Stimulated activated naive CD4-positive, alpha-beta T cell (primary cell): ENCODE measurements around the gene TADA2B.
"Not testable (repeated sequence)": the region's sequence is repeated elsewhere in the genome, so short reads cannot be mapped to it uniquely, and the experiment has no call there.

Experiments used
- DNase-seq, 6 experiments: peaks; one replicate each; lab custom pipeline; 2025; lab: John Stamatoyannopoulos, UW

TADA2B gene

DNA sequence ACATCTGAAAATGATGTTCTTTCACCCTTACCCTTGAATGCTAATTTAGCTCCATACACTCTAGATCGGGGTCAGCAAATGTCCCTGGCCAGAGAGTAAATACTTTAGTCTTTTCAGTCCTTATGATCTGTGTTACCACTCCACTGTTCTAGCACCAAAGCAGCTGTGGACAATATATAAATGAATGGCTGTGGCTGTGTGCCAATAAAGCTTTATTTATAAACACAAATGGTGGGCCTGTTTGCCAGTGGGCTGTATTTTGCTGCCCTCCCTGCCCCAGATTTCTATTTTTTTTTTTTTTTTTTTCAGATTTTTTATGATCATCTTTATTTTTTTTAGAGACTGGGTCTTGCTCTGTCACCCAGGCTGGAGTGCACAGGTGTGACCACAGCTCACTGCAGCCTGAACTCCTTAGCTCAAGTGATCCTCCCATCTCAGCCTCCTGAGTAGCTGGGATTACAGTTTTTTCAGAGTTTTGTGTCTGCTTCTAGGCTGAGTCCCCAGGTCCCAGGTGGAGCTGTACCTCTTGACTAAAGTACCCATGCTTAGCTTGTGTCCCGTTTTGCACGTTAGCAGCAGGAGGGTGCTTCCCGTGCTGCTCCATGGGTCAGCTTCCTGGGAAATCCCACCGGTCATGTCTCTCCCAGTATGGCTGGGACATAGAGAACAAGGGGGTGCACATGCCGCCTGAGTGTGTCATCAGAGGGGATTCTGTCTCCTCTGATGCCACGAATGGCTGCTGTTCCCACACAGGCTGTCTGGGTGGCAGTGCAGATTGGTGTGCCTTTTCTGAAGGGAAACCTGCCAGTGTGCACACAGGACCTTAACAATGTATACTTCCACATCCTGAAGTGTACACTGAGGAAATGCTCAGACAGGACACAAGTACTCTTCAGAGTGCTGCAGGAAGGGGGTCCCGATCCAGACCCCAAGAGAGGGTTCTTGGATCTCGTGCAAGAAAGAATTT is 40.7 kb downstream of the TADA2B start:
- no peak for DNase-seq

DNA sequence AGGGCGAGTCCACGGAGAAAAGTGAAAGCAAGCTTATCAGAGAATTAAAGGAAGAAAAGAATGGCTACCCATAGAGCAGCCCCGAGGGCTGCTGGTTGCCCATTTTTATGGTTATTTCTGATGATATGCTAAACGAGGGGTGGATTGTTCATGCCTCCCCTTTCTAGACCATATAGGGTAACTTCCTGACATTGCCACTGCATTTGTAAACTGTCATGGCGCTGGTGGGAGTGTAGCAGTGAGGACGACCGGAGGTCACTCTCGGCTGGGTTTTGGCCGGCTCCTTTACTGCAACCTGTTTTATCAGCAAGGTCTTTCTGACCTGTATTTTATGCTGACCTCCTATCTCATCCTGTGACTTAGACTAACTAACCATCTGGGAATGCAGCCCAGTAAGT is 41.4 kb downstream of the TADA2B start:
- DNase-seq, result not testable (repeated sequence)

DNA sequence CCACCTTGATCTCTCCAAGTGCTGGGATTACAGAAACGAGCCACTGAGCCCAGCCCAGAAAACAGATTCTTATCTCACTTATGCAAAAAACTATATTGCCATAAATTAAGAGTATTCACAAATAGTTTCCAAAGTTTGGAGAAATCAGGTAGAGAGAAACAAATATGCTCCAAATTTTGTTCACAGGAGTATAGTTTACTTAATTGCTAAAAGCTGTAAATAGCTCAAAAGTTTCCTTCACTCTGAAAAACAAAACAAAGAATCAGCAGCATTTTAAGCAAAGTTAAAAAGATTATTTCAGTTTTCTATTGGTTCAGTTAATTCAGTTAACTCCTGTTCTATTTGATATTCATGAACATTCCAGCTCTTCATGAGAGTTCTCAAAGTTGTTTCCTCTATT is 43.2 kb downstream of the TADA2B start:
- DNase-seq, result no peak

DNA sequence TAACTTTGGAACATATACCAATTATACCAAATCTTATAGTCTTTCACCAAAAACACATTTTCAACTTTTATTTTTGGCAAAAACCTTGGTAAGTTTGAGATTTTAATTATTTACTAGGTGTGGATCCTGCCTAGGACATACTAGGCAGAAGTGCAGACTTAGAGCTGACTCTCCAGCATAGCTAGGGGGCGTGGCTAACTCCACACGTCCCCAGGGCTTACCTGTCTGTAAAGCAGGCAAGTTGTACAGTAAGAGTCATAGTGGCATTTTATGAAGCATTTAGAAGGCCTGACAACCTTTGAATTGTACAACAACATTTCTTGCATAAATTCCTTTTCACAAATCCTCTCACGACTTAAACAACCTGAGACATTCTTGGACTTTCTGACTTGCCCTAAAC is 43.9 kb downstream of the TADA2B start:
- no peak for DNase-seq

DNA sequence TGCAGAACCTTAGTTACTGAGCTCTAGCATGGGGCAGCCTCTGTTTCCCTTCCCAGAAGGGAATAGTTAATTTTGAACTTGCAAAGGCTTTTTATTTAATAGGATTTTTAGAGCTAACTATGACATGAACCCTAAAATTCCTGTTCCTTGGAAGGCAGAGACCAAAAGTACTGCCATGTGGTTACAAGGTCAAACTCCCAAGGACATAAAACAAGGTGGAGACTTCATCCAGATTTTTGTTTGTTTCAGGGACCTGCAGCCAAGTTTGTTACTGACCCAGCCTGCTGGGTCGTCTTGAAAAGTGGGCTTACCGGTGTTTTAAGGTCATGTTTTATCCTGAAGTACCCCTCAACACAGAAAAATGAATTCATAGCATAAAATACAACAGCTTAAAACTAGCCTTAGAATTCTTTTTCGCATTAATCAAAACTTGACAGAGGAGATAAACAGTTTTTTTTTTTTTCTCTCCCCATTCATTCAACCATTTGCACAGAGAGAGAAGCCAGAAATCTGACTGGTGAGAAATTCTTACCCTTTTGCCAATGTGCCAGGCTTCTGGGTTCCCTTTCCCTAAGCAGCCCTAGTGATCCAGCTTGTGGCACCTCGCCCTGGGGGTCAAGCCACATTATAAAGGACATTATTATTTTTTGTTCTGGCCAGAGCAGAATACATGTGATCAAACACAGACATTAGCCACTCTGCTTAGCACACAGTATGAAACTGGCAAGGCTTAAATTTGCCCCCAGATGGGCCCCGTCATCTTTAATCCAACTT is 46.2 kb downstream of the TADA2B start:
- no peak for DNase-seq

DNA sequence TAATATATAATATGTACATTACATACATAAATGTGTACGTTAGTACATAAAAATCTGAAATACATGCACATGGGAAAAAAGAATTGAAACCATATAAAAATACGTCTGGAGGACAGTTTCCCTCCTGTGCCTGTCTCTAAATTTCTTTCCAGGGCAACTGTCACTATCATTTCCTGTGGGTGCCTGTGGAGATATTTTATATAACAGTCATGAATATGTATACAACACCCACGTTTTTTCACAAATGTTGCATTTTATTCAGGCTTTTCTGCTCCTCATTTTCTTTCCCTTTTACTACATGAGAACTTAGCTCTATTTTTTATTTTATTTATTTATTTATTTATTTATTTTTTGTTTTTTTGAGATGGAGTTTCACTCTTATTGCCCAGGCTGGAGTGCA is 48.9 kb downstream of the TADA2B start:
- no peak for DNase-seq

DNA sequence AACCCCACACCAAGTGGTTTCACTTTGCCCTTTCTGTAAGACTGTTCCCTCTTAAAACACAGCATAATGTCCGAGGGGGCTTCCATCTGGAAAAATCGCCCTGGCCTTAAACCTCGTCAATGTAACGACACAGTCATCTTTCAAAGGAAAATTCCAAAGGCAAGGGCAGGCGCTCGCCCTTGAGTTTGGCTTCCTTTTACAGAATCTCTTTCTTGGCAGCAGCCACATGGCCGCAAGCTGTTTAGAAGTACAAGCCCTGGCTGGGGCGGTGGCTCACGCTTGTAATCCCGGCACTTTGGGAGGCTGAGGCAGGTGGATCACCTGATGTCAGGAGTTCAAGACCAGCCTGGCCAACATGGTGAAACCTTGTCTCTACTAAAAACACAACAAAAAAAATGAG is 51.7 kb downstream of the TADA2B start:
- DNase-seq, result no peak

DNA sequence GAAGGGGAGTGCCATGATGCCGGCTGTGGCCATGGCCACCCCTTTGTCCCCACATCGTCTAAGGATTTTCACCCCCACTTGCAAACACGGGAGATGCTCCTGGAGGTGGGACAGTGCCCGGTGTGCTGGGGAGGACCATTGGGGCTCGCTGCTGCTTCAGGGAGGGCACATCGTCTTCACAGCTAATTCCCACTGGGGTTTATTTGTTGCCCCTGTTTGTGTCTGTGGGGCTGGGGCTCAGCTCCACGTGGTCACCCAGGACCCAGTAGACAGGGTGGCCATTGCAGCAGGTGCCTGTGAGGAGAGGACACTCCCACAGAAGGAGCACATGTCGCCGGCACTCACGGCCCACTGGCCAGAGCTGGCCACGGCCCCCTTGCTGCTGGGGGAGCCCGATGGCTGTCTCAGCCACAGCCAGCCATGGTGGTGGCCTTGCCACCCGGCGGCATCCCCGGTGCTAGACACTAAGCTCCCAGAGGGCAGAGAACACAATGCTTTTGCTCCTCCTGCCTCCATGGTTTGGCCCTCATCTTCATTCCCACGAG is 52.5 kb downstream of the TADA2B start:
- no peak for DNase-seq

DNA sequence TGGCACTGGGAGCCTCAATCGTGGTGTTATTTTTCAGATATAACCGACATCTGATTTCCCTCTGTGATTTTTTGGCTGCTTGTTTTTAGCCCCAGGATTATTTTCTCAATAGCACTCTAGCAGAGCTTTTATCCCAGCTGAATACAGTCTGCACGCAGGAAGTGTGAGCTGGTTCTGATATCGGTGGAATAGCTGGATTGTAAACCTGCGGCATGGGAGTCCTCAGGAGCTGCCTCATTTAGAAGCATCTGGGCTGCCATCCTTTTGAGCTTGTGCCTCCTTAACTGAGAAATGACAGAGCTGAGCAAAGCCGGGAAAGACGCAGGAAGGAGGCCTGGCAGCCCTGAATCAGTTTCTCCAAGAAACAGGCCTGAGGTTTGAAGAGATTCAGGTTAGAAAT is 53.1 kb downstream of the TADA2B start:
- DNase-seq, result no peak

DNA sequence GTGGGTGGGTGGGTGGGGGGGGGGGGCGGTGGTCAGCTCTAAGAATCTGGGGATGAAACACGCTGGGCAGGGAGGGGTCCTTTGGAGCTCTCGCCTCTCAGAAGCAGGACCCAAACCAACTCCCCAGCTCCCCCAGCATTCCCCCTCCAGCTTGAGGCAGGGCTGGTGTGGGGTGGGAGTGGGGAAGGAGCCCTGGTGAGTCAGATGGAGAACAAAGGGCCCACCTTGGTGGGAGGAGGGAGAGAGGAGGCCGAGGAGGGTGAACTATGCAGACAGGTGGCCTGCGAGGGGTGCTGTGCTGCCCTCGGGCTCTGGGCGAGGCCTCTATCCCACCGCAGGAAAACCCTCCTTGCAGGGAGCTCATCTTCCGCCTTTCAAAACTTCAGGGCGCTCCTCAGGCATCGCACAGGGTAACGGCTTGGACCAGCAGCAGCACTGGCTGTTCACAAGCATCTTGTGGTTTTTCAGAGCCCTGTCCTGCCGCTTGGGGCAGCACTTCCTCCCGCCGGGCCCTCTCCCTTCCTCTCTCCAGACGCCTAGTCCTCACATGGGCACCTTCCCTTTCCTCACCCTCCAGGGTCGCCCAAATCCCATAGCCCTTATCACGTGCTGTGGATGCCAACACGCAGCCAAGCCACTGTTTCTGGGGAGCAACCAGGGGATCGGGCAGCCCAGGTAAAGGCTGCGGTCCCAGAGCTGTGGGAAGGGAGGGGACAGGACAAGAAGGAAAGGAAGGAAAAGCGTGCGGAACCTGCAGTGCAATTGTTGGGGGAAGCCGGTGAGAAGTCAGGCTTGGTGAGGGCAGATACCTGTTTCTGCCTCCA is 58.7 kb downstream of the TADA2B start:
- DNase-seq, result peak in 5 of 6 experiments; percentile 10 to 42 (median 21)

DNA sequence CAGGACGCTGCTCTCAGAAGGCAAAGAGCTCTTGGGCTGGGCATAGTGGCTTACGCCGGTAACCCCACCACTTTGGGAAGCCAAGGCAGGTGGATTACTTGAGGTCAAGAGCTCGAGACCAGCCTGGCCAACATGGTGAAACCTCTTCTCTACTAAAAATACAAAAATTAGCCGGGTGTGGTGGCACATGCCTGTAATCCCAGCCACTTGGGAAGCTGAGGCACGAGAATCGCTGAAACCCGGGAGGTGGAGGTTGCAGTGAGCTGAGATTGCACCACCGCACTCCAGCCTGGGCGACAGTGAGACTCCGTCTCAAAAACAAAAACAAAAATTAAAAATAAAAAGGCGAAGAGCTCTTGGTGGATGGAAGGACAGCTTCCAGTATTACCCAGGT is 59.3 kb downstream of the TADA2B start:
- DNase-seq, result peak in 3 of 6 experiments; percentile 12 to 42 (median 21)

DNA sequence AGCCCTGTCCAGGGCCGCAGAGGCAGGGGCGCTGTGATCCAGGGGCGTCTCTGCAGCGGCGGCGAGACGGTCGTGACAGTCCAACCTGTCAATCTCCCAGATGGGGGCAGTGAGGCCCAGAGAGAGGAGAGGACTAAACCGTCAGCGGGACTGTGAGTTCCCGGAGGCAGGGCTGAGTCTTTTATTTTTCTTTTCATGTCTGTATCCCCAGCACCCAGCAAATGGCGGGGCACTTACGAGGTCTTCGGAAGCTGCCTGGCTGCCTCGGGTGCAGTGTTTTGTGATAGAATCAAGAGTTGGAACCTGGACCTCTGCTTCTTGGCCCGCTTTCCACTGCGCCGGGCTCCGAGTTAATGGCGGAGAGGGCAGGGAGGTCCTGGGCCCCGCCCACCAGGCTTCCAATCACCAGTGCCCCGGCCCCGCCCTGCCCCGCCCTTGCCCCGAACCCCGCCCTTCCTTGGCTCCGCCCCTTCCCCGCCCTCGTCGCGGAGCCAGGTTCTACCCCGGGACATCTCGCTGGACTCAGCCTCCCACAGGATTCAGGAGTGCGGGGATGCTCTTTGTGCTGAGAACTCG is 59.9 kb downstream of the TADA2B start:
- DNase-seq, result peak; percentile 64 to 82 (median 72)

DNA sequence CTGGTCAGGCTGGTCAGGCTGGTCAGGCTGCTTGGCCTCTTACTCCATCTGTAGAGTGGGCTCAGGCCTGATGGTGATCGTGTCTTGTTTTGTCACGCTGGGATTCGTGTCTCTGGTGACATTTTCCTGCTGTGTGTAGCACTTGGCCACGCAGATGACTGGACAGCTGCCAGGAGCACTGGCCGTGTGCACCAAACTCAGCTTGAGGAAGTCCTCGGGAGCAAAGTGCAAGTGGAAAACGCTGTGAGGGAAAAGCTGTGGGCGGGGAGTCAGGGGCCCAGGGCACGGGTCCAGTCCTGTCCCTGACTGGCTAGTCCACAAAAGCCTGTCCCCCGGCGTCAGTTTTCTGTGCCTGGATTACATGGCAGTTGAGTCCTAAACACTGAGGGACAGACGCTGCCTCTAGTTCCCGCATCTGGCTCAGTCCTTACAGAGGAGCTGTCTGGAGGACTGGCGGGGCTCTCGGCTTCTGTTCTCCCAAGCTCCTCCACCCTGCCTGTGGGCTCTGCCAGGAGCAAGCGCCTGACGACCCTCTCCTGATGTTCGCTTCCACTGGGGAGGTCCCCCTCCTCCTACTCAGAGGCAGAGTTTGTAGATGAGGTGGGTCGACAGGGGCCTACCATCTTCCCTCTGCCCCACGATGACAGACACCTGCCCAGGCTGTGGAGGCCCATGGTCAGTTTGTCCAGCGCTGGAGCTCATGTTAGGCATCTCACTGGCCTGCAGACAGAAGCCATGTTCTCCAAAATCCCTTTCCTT is 60.6 kb downstream of the TADA2B start:
- DNase-seq, result peak in 1 of 6 experiments; percentile 25

DNA sequence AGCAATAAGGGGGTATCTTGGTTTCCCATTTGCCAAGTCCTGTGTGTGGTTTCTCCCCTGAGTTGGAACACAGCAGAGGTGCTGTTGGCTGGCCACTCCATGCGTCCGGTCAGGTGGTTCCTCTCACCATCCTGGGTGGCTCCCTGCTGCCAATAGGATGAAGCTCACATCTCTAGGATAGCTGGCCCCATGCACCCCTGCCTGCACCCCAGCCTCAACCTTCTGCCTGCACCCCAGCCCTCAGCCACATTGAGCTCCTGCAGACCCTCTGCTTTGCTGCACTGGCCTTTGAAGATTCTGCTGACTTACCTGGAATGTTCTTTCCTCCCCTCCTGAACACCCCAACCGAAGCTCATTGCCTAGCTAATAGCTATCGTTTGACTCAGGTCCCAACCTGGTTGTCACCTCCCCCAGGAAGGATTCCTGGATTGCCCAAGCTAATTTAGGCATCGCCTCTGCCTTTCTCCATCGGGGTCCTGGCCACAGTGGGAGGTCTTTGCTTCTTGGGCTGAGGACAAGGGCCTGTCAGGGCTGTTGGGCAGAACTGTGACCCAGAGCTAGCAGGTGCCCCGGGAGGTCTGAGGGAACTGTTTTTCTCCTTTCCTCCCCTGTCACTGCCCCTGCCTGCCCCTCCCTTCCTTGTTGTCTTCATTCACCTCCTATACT is 61.3 kb downstream of the TADA2B start:
- no peak for DNase-seq

DNA sequence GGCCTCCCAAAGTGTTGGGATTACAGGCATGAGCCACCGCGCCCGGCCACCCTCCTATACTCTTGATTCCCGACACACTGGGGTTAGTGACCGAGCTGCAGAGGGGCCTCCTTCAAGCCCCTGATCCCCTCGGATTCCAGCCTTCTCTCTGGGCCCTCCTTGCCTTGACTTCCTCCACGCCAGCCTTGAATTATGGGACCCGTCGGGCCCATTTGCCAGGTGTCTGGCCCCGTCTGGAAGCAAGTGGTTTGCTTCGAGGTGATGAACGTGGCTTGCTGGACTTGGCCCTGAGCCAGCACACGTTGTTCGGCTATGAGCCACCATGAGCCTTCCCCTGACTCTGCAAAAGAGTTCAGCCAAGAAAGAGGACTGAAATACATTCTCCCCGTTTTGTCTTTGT is 62.1 kb downstream of the TADA2B start:
- DNase-seq, result no peak

DNA sequence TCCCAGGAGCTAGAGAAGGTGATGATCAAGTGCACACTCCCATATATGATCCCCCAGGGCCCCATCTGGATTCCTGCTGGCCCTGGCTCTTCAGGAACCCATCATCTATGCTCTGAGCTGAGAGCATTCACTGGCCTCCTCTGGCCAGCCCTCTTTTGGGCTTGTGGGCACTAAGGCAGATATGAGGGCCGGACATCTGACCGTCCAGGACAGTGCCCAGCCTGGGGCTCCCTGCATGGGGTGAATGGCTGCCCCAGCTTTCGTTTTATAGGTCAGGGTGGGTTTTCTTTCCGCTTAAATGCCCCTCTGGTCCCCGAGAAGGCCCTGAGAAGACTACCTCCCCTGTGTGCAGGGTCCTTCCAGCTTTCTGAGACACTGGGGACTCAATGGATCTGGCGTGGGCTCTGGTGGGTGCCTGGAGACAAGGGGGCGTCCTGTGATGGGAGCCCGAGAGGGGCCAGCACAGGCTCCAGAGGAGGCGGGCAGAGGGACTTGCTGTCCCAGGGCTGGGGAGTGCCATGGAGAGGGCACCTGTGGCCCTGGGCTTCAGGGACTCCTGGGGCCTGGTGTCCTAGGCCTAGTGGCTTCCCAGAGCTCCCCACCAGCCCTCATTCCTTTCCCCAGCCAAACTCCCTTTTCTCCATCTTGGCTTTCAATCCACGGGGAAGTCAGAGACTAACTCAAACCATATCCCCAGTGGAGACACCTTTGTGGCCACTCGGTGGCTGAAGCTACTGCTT is 64.2 kb downstream of the TADA2B start:
- DNase-seq, result no peak
